ENCODE results near the gene RHOB.

- TF ChIP-seq CTCF (IDR thresholded peaks at IDR 0.05) (no peak), POLR2A (IDR thresholded peaks at IDR 0.05) (no peak)
Observed at GRCh38 chr2:20400787-20401488, 45.9 kb upstream of the RHOB start.

Data from body of pancreas (tissue), 4 donors.